HG03060 (cell line): ENCODE measurements around the gene APP.

Experiments
- ATAC-seq: cut with Tn5 transposase; IDR thresholded peaks from one replicate; pipeline ENCODE4 v1.9.1; 2021; ENCODE audit warnings: low read depth, moderate number of reproducible peaks; ENCODE audit not compliant: unreplicated experiment

APP gene

GRCh38 chr21:25857308-25858074 lies 313.1 kb downstream of the APP start:
- no peak for ATAC-seq

DNA sequence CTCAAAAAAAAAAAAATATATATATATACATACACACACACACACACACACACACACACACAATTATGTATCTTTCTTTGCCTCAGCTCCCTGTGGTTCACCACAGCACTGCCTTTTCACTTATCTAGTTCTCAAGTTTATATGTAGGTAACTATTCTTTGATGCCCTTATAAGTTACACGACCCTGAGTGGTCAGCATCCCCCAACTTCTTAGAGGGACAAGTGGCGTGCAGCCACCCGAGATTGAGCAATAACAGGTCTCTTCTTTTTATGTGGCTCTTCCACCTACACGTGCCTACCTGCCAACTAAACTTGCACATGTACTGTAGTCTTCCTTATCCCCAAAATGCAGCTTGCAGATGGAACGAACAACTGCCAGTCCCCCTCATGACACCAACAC lies 315.0 kb downstream of the APP start:
- no peak for ATAC-seq

GRCh38 chr21:25850126-25850842 lies 320.3 kb downstream of the APP start:
- no peak for ATAC-seq

GRCh38 chr21:25848309-25848708 lies 322.3 kb downstream of the APP start:
- ATAC-seq: no peak

DNA sequence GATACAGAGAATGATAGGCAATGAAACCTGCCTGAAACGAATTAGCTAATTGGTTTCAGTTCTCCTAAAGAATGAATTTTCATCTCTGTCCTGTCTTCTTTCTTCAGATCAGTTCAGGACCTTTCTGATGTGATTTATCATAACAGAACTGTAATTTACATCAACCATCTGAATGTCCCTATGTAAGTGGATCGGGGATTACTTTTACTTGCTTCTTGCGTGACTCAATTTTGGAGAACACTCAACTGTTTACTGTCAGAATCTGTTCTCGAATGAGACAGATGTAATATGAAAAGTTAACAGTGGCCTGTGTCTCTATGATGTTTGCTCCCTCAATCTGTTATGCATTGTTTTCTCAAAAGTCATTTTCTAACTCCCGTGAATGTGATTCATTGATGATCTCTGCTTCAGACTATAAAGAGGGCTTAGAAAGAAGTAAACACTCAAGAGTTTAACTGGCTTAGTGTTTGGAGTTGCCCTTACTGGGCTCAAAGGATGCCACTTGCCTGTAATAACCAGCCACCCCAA lies 324.8 kb downstream of the APP start:
- ATAC-seq: no peak

GRCh38 chr21:25842925-25843324 lies 327.6 kb downstream of the APP start:
- ATAC-seq: no peak

DNA sequence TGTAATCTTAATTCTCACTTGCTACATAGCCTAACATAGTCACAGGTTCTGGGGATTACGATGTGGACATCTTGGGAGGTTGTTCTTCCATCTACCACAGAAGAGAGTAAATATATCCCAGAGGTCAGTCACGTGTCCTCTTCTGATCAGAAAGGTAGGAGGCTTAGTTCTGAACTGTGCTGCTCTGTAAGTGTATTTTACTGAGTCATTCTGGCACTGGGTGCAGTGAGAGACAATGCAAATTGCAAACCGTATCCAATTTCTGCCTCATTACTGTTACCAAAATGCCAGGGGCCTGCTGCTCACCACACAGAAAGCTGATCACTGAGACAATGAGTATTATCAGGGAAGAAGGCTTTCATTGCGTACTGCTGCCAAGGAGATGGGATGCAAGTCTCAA lies 331.8 kb downstream of the APP start:
- no peak for ATAC-seq

DNA sequence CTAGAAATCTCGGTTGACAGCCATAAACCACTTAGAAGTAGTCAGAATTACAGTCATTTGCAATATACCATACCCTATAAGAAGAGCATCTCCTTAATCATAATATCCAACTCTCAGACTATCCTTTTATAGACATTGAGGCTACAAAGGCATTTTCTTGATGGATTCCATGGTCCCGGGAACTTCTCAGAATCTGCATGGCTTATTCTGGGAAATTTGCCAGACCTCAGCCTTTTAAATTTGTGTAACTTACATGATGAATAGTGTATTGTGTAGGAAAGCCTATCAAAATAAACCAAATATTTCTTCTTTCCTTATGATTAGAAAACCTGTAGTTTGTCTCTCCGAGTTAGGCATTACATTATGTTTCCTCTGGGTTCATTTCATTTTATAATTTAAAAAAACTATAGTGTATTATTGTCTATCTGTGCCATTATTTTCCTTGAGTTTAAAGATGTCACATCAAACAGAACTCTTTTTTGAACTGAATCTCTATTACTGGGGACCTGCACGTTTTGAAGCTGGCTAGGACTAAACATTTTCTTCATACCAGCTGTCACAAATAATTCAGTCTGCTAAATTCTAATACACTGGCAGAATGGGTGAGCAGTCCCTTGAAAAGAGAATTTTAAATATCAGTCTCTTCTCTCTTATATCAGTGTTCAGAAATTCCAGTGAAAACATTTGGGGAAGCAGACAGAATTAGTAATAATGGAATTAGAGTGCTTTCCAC lies 332.9 kb downstream of the APP start:
- no peak for ATAC-seq

- no peak for ATAC-seq
These were observed 334.2 kb downstream of the APP start for GRCh38 chr21:25836396-25836795.

GRCh38 chr21:25834381-25834780 lies 336.2 kb downstream of the APP start:
- no peak for ATAC-seq

DNA sequence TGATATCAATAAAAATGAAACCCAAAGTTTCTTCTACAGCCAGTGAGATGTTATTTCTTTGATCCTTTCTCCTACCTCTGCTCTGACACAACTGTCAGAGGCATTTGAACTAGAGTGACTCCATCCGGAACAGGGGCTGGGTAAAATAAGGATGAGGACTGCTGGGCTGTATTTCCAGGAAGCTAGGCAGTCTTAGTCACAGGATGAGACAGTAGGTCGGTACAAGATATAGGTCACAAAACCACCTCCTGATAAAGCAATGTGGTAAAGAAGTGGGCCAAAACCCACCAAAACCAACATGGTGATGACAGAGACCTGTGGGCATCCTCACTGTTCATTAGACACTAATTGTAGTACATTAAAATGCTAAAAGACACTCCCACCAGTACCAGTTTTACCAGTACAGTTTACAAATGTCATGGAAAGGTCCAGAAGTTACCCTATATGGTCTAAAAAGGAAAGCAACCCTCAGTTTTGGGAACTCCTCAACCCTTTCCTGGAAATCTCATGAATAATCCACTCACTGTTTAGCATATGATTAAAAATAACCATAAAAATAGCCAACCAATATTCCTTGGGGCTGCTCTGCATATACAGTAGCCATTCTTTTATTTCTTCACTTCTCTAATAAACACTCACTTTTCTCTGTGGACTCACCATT lies 339.1 kb downstream of the APP start:
- ATAC-seq: no peak
